HL-60 (cell line): ENCODE data around the gene NOP9.

Experiments
- GABPA ChIP-seq: IDR thresholded peaks from 2 replicates; pipeline ENCODE4 v1.6.1; 2012; ENCODE audit warnings: low read depth
- POLR2AphosphoS5 ChIP-seq: IDR thresholded peaks from 2 replicates; pipeline ENCODE4 v1.6.1; 2012; ENCODE audit warnings: low read depth
- SPI1 ChIP-seq: IDR thresholded peaks from 2 replicates; pipeline ENCODE4 v1.6.1; 2012; ENCODE audit warnings: low read depth, mild to moderate bottlenecking, borderline replicate concordance
- TF ChIP-seq, protein P1 (sequence below): IDR thresholded peaks from one replicate; pipeline ENCODE4 v1.5.1; 2011; ENCODE audit warnings: low read length, control low read depth, inconsistent platforms; ENCODE audit not compliant: insufficient read depth
- TF ChIP-seq, protein P2 (sequence below): IDR thresholded peaks from 2 replicates; pipeline ENCODE4 v1.6.1; 2012; ENCODE audit warnings: low read depth; ENCODE audit not compliant: insufficient replicate concordance

DNA sequence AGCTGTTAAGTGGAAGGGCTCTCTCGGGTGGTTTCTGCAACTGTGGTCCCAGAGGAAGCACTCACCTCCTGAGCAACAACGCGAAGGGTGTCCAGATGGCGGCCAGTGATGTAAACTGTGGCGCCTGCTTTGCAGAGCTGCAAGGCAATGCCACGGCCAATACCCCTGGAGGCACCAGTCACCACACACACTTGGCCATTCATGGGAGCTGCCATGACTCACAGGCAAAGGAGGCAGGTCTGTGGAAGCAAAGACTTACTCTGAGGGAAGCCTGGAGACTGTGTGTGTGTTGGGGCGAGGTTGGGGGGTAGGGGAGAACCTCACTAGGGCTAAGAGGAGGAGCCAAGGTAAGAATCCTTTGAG, 777 bp upstream of the NOP9 start:
- TF ChIP-seq, protein P1, sequence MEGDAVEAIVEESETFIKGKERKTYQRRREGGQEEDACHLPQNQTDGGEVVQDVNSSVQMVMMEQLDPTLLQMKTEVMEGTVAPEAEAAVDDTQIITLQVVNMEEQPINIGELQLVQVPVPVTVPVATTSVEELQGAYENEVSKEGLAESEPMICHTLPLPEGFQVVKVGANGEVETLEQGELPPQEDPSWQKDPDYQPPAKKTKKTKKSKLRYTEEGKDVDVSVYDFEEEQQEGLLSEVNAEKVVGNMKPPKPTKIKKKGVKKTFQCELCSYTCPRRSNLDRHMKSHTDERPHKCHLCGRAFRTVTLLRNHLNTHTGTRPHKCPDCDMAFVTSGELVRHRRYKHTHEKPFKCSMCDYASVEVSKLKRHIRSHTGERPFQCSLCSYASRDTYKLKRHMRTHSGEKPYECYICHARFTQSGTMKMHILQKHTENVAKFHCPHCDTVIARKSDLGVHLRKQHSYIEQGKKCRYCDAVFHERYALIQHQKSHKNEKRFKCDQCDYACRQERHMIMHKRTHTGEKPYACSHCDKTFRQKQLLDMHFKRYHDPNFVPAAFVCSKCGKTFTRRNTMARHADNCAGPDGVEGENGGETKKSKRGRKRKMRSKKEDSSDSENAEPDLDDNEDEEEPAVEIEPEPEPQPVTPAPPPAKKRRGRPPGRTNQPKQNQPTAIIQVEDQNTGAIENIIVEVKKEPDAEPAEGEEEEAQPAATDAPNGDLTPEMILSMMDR: no peak
- TF ChIP-seq GABPA: no peak
- TF ChIP-seq POLR2AphosphoS5: no peak
- TF ChIP-seq, protein P2, sequence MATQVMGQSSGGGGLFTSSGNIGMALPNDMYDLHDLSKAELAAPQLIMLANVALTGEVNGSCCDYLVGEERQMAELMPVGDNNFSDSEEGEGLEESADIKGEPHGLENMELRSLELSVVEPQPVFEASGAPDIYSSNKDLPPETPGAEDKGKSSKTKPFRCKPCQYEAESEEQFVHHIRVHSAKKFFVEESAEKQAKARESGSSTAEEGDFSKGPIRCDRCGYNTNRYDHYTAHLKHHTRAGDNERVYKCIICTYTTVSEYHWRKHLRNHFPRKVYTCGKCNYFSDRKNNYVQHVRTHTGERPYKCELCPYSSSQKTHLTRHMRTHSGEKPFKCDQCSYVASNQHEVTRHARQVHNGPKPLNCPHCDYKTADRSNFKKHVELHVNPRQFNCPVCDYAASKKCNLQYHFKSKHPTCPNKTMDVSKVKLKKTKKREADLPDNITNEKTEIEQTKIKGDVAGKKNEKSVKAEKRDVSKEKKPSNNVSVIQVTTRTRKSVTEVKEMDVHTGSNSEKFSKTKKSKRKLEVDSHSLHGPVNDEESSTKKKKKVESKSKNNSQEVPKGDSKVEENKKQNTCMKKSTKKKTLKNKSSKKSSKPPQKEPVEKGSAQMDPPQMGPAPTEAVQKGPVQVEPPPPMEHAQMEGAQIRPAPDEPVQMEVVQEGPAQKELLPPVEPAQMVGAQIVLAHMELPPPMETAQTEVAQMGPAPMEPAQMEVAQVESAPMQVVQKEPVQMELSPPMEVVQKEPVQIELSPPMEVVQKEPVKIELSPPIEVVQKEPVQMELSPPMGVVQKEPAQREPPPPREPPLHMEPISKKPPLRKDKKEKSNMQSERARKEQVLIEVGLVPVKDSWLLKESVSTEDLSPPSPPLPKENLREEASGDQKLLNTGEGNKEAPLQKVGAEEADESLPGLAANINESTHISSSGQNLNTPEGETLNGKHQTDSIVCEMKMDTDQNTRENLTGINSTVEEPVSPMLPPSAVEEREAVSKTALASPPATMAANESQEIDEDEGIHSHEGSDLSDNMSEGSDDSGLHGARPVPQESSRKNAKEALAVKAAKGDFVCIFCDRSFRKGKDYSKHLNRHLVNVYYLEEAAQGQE: no peak
- TF ChIP-seq SPI1: no peak
